Bladder microvascular endothelial cell (primary cell): ENCODE data around the gene INA. TPM values are rescaled to one million over a fixed set of nuclear protein-coding genes. Genes with fewer than 3 reads are reported as not detected.

Experiments used
- total RNA-seq: library from RNA; depleted of rRNA; stranded (reverse); fragments of >200 nt; gene quantifications from 2 replicates; pipeline ENCODE4 v1.2.3, GENCODE V29; 2014

Gene INA
- under 0.01 and 0.06 TPM in 2 replicates for total RNA-seq

GRCh38 chr10:103276896-103277712, at the start of gene INA:
Gene INA, plus strand, starts transcription at chr10:103277138. Its CDS starts 74 bp downstream, at chr10:103277212.

GRCh38 chr10:103245587-103245986, 31.4 kb upstream of the INA start, which contains the start of gene RPEL1:
Gene RPEL1, plus strand, starts transcription at chr10:103245887. Its CDS starts 110 bp downstream, at chr10:103245997.

Other genes starting within 250 kb of the INA start
- 55.5 and 113 TPM in 2 replicates for gene NT5C2, start 83.9 kb upstream of the INA start, total RNA-seq
- gene RPEL1, start 31.3 kb upstream of the INA start, total RNA-seq: 0.06 TPM in 1 of 2 replicates, not detected in the other
- 8.3 and 11.7 TPM in 2 replicates for gene PCGF6, start 74.0 kb downstream of the INA start, total RNA-seq
- 4.9 and 5.7 TPM in 2 replicates for gene TAF5, start 90.8 kb downstream of the INA start, total RNA-seq
- 116 and 140 TPM in 2 replicates for gene ATP5MK, start 119.3 kb downstream of the INA start, total RNA-seq
- gene PDCD11, start 119.5 kb downstream of the INA start, total RNA-seq: 22.2 and 52.0 TPM in 2 replicates
- 13.6 and 15.5 TPM in 2 replicates for gene CALHM2, start 175.2 kb downstream of the INA start, total RNA-seq
- not detected in 2 replicates for gene CALHM1, start 181.8 kb downstream of the INA start, total RNA-seq
- not detected in 2 replicates for gene CALHM3, start 202.1 kb downstream of the INA start, total RNA-seq
- gene NEURL1, start 216.6 kb downstream of the INA start, total RNA-seq: under 0.01 and 0.06 TPM in 2 replicates